Measurements from ENCODE around the gene MYRIP.

Gene MYRIP

GRCh38 chr3:40191850-40192448 is 382.5 kb downstream of the MYRIP start:
- 0% methylated on average over 2 of the region's 3 CpGs for WGBS
- Histone ChIP-seq H3K18ac (ENCODE audit: low read depth in 1 of 2, low read length in 2 of 2) (no peak overlapping the region), H3K4me1 (ENCODE audit: control insufficient read depth, insufficient read depth, low read depth, low read length) (no peaks in the 10 kb centered on the region), H2AFZ (ENCODE audit: low read depth, low read length) (no peak overlapping the region), H3K4ac (ENCODE audit: low read depth in 1 of 2, low read length in 2 of 2) (no peak overlapping the region), H3K23ac (ENCODE audit: low read length in 2 of 2) (no peak overlapping the region), H4K91ac (ENCODE audit: low read length) (no peak overlapping the region), H3K36me3 (ENCODE audit: control insufficient read depth in 1 of 2, insufficient read depth in 2 of 2, low read depth in 1 of 2, low read length in 2 of 2) (no peaks in the 10 kb centered on the region), H3K27ac (ENCODE audit: low read length, poor library complexity, severe bottlenecking) (no peak overlapping the region), H3K4me2 (ENCODE audit: low read length, poor library complexity, severe bottlenecking) (no peak overlapping the region), H3K79me1 (replicated peaks; ENCODE audit: low read length, poor library complexity, severe bottlenecking) (no peaks in the 10 kb centered on the region), H3K9me3 (ENCODE audit: control insufficient read depth, low read length) (no peaks in the 10 kb centered on the region), H3K9ac (ENCODE audit: low read length) (no peak overlapping the region), H3K27me3 (ENCODE audit: control insufficient read depth in 1 of 2, insufficient read depth in 1 of 2, low read length in 2 of 2) (no peaks in the 10 kb centered on the region), H3K4me3 (ENCODE audit: insufficient read depth in 1 of 2, low read depth in 1 of 2, low read length in 2 of 2) (no peak overlapping the region), H2BK5ac (ENCODE audit: low read depth, low read length, poor library complexity, severe bottlenecking) (no peak overlapping the region), H2BK12ac (ENCODE audit: low read length in 2 of 2) (no peak overlapping the region), H3K14ac (ENCODE audit: low read length in 2 of 2) (no peak overlapping the region), H2BK120ac (ENCODE audit: low read depth, low read length) (no peak overlapping the region), H2AK5ac (ENCODE audit: low read length, severe bottlenecking) (no peak overlapping the region), H2BK15ac (ENCODE audit: low read depth, poor library complexity, severe bottlenecking) (no peak overlapping the region), H4K8ac (ENCODE audit: low read length) (no peak overlapping the region)
- peak; percentile 54 for DNase-seq

- WGBS = 70% methylated on average over 3 of the region's 3 CpGs
- Histone ChIP-seq H3K23ac (ENCODE audit: low read length in 2 of 2) (no peak overlapping the region), H3K9ac (ENCODE audit: low read length) (no peak overlapping the region), H2BK5ac (ENCODE audit: low read depth, low read length, poor library complexity, severe bottlenecking) (no peak overlapping the region), H3K9me3 (ENCODE audit: control insufficient read depth, low read length) (no peaks in the 10 kb centered on the region), H3K4me1 (ENCODE audit: control insufficient read depth, insufficient read depth, low read depth, low read length) (no peaks in the 10 kb centered on the region), H3K79me1 (replicated peaks; ENCODE audit: low read length, poor library complexity, severe bottlenecking) (no peaks in the 10 kb centered on the region), H2AK5ac (ENCODE audit: low read length, severe bottlenecking) (no peak overlapping the region), H3K4me3 (ENCODE audit: insufficient read depth in 1 of 2, low read depth in 1 of 2, low read length in 2 of 2) (no peak overlapping the region), H2BK15ac (ENCODE audit: low read depth, poor library complexity, severe bottlenecking) (no peak overlapping the region), H3K27ac (ENCODE audit: low read length, poor library complexity, severe bottlenecking) (no peak overlapping the region), H3K4me2 (ENCODE audit: low read length, poor library complexity, severe bottlenecking) (no peak overlapping the region), H3K4ac (ENCODE audit: low read depth in 1 of 2, low read length in 2 of 2) (no peak overlapping the region), H2BK120ac (ENCODE audit: low read depth, low read length) (no peak overlapping the region), H3K14ac (ENCODE audit: low read length in 2 of 2) (no peak overlapping the region), H4K8ac (ENCODE audit: low read length) (no peak overlapping the region), H4K91ac (ENCODE audit: low read length) (no peak overlapping the region), H3K18ac (ENCODE audit: low read depth in 1 of 2, low read length in 2 of 2) (no peak overlapping the region), H2BK12ac (ENCODE audit: low read length in 2 of 2) (no peak overlapping the region), H3K36me3 (ENCODE audit: control insufficient read depth in 1 of 2, insufficient read depth in 2 of 2, low read depth in 1 of 2, low read length in 2 of 2) (no peaks in the 10 kb centered on the region), H3K27me3 (ENCODE audit: control insufficient read depth in 1 of 2, insufficient read depth in 1 of 2, low read length in 2 of 2) (no peaks in the 10 kb centered on the region), H2AFZ (ENCODE audit: low read depth, low read length) (no peak overlapping the region)
- no peak for DNase-seq
These were observed 383.2 kb downstream of the MYRIP start for GRCh38 chr3:40192628-40193027.

GRCh38 chr3:40196966-40197365 is 387.6 kb downstream of the MYRIP start:
- Histone ChIP-seq H2AK5ac (ENCODE audit: low read length, severe bottlenecking) (no peak overlapping the region), H4K91ac (ENCODE audit: low read length) (no peak overlapping the region), H3K79me1 (replicated peaks; ENCODE audit: low read length, poor library complexity, severe bottlenecking) (no peaks in the 10 kb centered on the region), H3K23ac (ENCODE audit: low read length in 2 of 2) (no peak overlapping the region), H3K4me1 (ENCODE audit: control insufficient read depth, insufficient read depth, low read depth, low read length) (no peaks in the 10 kb centered on the region), H2BK12ac (ENCODE audit: low read length in 2 of 2) (no peak overlapping the region), H3K4ac (ENCODE audit: low read depth in 1 of 2, low read length in 2 of 2) (no peak overlapping the region), H3K9me3 (ENCODE audit: control insufficient read depth, low read length) (no peaks in the 10 kb centered on the region), H2BK15ac (ENCODE audit: low read depth, poor library complexity, severe bottlenecking) (no peak overlapping the region), H2BK120ac (ENCODE audit: low read depth, low read length) (no peak overlapping the region), H3K9ac (ENCODE audit: low read length) (no peak overlapping the region), H2BK5ac (ENCODE audit: low read depth, low read length, poor library complexity, severe bottlenecking) (no peak overlapping the region), H3K4me3 (ENCODE audit: insufficient read depth in 1 of 2, low read depth in 1 of 2, low read length in 2 of 2) (no peak overlapping the region), H3K27me3 (ENCODE audit: control insufficient read depth in 1 of 2, insufficient read depth in 1 of 2, low read length in 2 of 2) (no peaks in the 10 kb centered on the region), H3K27ac (ENCODE audit: low read length, poor library complexity, severe bottlenecking) (no peak overlapping the region), H3K36me3 (ENCODE audit: control insufficient read depth in 1 of 2, insufficient read depth in 2 of 2, low read depth in 1 of 2, low read length in 2 of 2) (no peaks in the 10 kb centered on the region), H3K18ac (ENCODE audit: low read depth in 1 of 2, low read length in 2 of 2) (no peak overlapping the region), H3K14ac (ENCODE audit: low read length in 2 of 2) (no peak overlapping the region), H3K4me2 (ENCODE audit: low read length, poor library complexity, severe bottlenecking) (no peak overlapping the region), H2AFZ (ENCODE audit: low read depth, low read length) (no peak overlapping the region), H4K8ac (ENCODE audit: low read length) (no peak overlapping the region)
- WGBS = 83% methylated on average over 8 of the region's 9 CpGs
- no peak for DNase-seq

- H3K27ac ChIP-seq (ENCODE audit: low read length, poor library complexity, severe bottlenecking) = no peak overlapping the region
- H4K91ac ChIP-seq (ENCODE audit: low read length) = no peak overlapping the region
- H3K23ac ChIP-seq (ENCODE audit: low read length in 2 of 2) = no peak overlapping the region
- no peak overlapping the region for H3K14ac ChIP-seq (ENCODE audit: low read length in 2 of 2)
- H2AFZ ChIP-seq (ENCODE audit: low read depth, low read length) = no peak overlapping the region
- no peak overlapping the region for H3K18ac ChIP-seq (ENCODE audit: low read depth in 1 of 2, low read length in 2 of 2)
- no peak overlapping the region for H3K9ac ChIP-seq (ENCODE audit: low read length)
- H3K4me1 ChIP-seq (ENCODE audit: control insufficient read depth, insufficient read depth, low read depth, low read length) = no peaks in the 10 kb centered on the region
- H2BK120ac ChIP-seq (ENCODE audit: low read depth, low read length) = no peak overlapping the region
- no peak overlapping the region for H3K4me2 ChIP-seq (ENCODE audit: low read length, poor library complexity, severe bottlenecking)
- no peak overlapping the region for H2AK5ac ChIP-seq (ENCODE audit: low read length, severe bottlenecking)
- no peak overlapping the region for H4K8ac ChIP-seq (ENCODE audit: low read length)
- no peaks in the 10 kb centered on the region for H3K9me3 ChIP-seq (ENCODE audit: control insufficient read depth, low read length)
- H3K4me3 ChIP-seq (ENCODE audit: insufficient read depth in 1 of 2, low read depth in 1 of 2, low read length in 2 of 2) = no peak overlapping the region
- H3K4ac ChIP-seq (ENCODE audit: low read depth in 1 of 2, low read length in 2 of 2) = no peak overlapping the region
- H3K36me3 ChIP-seq (ENCODE audit: control insufficient read depth in 1 of 2, insufficient read depth in 2 of 2, low read depth in 1 of 2, low read length in 2 of 2) = no peaks in the 10 kb centered on the region
- peak; percentile 12 for DNase-seq
- no peak overlapping the region for H2BK5ac ChIP-seq (ENCODE audit: low read depth, low read length, poor library complexity, severe bottlenecking)
- 95% methylated on average over 6 of the region's 6 CpGs for WGBS
- no peak overlapping the region for H2BK12ac ChIP-seq (ENCODE audit: low read length in 2 of 2)
- no peaks in the 10 kb centered on the region for H3K79me1 ChIP-seq (replicated peaks; ENCODE audit: low read length, poor library complexity, severe bottlenecking)
- no peak overlapping the region for H2BK15ac ChIP-seq (ENCODE audit: low read depth, poor library complexity, severe bottlenecking)
- peaks cover 0 to 4% of the 10 kb centered on the region in 2 experiments for H3K27me3 ChIP-seq (ENCODE audit: control insufficient read depth in 1 of 2, insufficient read depth in 1 of 2, low read length in 2 of 2)
These were observed 391.4 kb downstream of the MYRIP start for GRCh38 chr3:40200692-40201316.
